NCI-H526 treated with DMSO at 0.1 percent for 48 hours (cell line): ENCODE results near the gene GNAL.

Experiments used
- DNase-seq: peaks from one replicate; lab custom pipeline; 2025; lab: John Stamatoyannopoulos, UW

The GNAL gene

GRCh38 chr18:11810379-11810778, 121.3 kb downstream of the GNAL start:
- no peak for DNase-seq

GRCh38 chr18:11811009-11811408, 121.9 kb downstream of the GNAL start:
- no peak for DNase-seq

GRCh38 chr18:11817229-11817628, 128.2 kb downstream of the GNAL start:
- no peak for DNase-seq

- no peak for DNase-seq
Observed at GRCh38 chr18:11818486-11819203, 129.6 kb downstream of the GNAL start.

GRCh38 chr18:11819938-11820337, 130.9 kb downstream of the GNAL start:
- no peak for DNase-seq

GRCh38 chr18:11820697-11821096, 131.6 kb downstream of the GNAL start:
- no peak for DNase-seq

- no peak for DNase-seq
Observed at GRCh38 chr18:11821208-11821607, 132.1 kb downstream of the GNAL start.

GRCh38 chr18:11821643-11822237, 132.7 kb downstream of the GNAL start:
- DNase-seq, result no peak

GRCh38 chr18:11823545-11823944, 134.5 kb downstream of the GNAL start:
- no peak for DNase-seq

GRCh38 chr18:11826836-11827235, 137.8 kb downstream of the GNAL start:
- no peak for DNase-seq

GRCh38 chr18:11828786-11829432, 139.8 kb downstream of the GNAL start:
- no peak for DNase-seq

GRCh38 chr18:11830585-11830984, 141.5 kb downstream of the GNAL start:
- no peak for DNase-seq

- no peak for DNase-seq
Observed at GRCh38 chr18:11831921-11832320, 142.9 kb downstream of the GNAL start.

GRCh38 chr18:11834772-11835171, 145.7 kb downstream of the GNAL start:
- no peak for DNase-seq

- DNase-seq, result no peak
Observed at GRCh38 chr18:11839556-11839955, 150.5 kb downstream of the GNAL start.

- DNase-seq, result no peak
Observed at GRCh38 chr18:11840493-11840892, 151.4 kb downstream of the GNAL start.

GRCh38 chr18:11842562-11842961, 153.5 kb downstream of the GNAL start:
- DNase-seq, result no peak

GRCh38 chr18:11844436-11844835, 155.4 kb downstream of the GNAL start:
- no peak for DNase-seq

GRCh38 chr18:11845654-11846053, 156.6 kb downstream of the GNAL start:
- no peak for DNase-seq

- DNase-seq, result no peak
Observed at GRCh38 chr18:11847811-11848210, 158.7 kb downstream of the GNAL start.

GRCh38 chr18:11849279-11849678, 160.2 kb downstream of the GNAL start:
- DNase-seq, result no peak

- DNase-seq, result no peak
Observed at GRCh38 chr18:11849841-11850634, 161.0 kb downstream of the GNAL start.

- peak; percentile 14 for DNase-seq
Observed at GRCh38 chr18:11850821-11851145, 161.7 kb downstream of the GNAL start.
